Heart right ventricle (tissue), 16 donors: ENCODE results near the gene TMEM63B. TPM values are rescaled to one million over a fixed set of nuclear protein-coding genes. Genes with fewer than 3 reads are reported as not detected.
"Not testable (repeated sequence)": the region's sequence is repeated elsewhere in the genome, so short reads cannot be mapped to it uniquely, and the experiment has no call there.

Experiments used
- ATAC-seq, 8 donors: fragments of 200-7000 bp; cut with Tn5 transposase; one replicate each; pipeline ENCODE4 v1.9.1; 2020; ENCODE audit warnings: mild to moderate bottlenecking in 8 of 8, moderate library complexity in 8 of 8, moderate number of reproducible peaks in 1 of 8
- DNase-seq, 2 donors: peaks; one replicate each; pipeline ENCODE4 v3.0.0-alpha.2; 2020
- H3K27ac ChIP-seq, 10 donors: fragments of 200-600 bp; sonication (generic) in 2 of 10; one replicate each; pipeline versions ENCODE4 v1.5.0 to v1.8.0; 2020 to 2022; ENCODE audit warnings: mild to moderate bottlenecking in 3 of 10
- H3K27me3 ChIP-seq, 7 donors: fragments of 200-600 bp; one replicate each; pipeline ENCODE4 v1.8.0; 2021 to 2022; ENCODE audit warnings: mild to moderate bottlenecking in 2 of 7
- H3K36me3 ChIP-seq, 9 donors: fragments of 200-600 bp; sonication (generic) in 1 of 9; one replicate each; pipeline versions ENCODE4 v1.5.0 to v1.8.0; 2020 to 2022; ENCODE audit warnings: mild to moderate bottlenecking in 2 of 9
- H3K4me1 ChIP-seq, 9 donors: fragments of 200-600 bp; sonication (generic) in 1 of 9; one replicate each; pipeline versions ENCODE4 v1.5.0 to v1.8.0; 2020 to 2022; ENCODE audit warnings: mild to moderate bottlenecking in 4 of 9
- H3K4me3 ChIP-seq, 10 donors: fragments of 200-600 bp; sonication (generic) in 2 of 10; one replicate each; pipeline versions ENCODE4 v1.5.0 to v1.8.0; 2020 to 2022; ENCODE audit warnings: mild to moderate bottlenecking in 7 of 10, moderate library complexity in 2 of 10
- H3K9me3 ChIP-seq, 11 donors: fragments of 200-600 bp in 10 of 11; sonication (generic) in 2 of 11; one replicate each; pipeline versions ENCODE4 v1.5.0 to v1.8.0; 2013 to 2022; ENCODE audit warnings: mild to moderate bottlenecking in 2 of 11, control low read depth in 1 of 11, moderate library complexity in 1 of 11
- CTCF ChIP-seq, 9 donors: fragments of 200-600 bp; sonication (generic) in 2 of 9; IDR thresholded peaks; one replicate each; pipeline versions ENCODE4 v1.5.0 to v1.8.0; 2021 to 2022; ENCODE audit warnings: antibody characterized with exemption in 9 of 9, mild to moderate bottlenecking in 5 of 9, moderate library complexity in 1 of 9
- WGBS, 2 donors: extraction: QIAGEN DNeasy Blood & Tissue Kit; methylation state at CpG; one replicate each; pipeline ENCODE4 v1.1.7; 2013; ENCODE audit warnings: inconsistent platforms in 1 of 2; 5-methylcytosine and 5-hydroxymethylcytosine counted together
- intact Hi-C, 10 donors: fragments of 100-400 bp; cut with DNase I; formaldehyde crosslinking; loops; one replicate each; pipeline versions ENCODE4 v1.11.1 to v1.14.2; 2022
- polyA plus RNA-seq, 2 donors: library from polyadenylated mRNA; stranded (reverse); fragments of 200-250 nt; gene quantifications; one replicate each; pipeline ENCODE4 v1.2.3, GENCODE V29; 2013
- total RNA-seq, 10 donors: library from RNA; stranded (reverse); fragmentation: NEBNext Ultra II Directional in 3 of 10; extraction: Animal tissue kit (Norgen Biotek cat#: 25700) in 3 of 10; gene quantifications; one replicate each; pipeline versions ENCODE4 v1.2.1 to v1.2.4, GENCODE V29; 2021 to 2023
- donor health status: Arrhythmogenic right ventricular cardiomyopathy.
- donor health status: ischemic (EF 13 %, LVEDD 7.1; RV severe dilation, severe dysfunction).
- donor health status: healthy with polysubstance abuse.
- donor health status: DM: no; HTN: yes; CAD: no.
- donor health status: DM: no; HTN: no; CAD: no.
- donor health status: ischemic (EF 25% LVEDD 6.9; RV normal size, moderate dysfunction).
- donor health status: ischemic (EF 25% LVEDD 5.7; RV mildly dilated, moderate dysfunction).
- donor health status: healthy.
- donor health status: DM: yes; HTN: yes; CAD: no.
- donor health status: Ischemic cardiomyopathy.
- donor health status: ischemic (EF 35%, LVEDD 5.7; RV mildly dilated, moderate dysfunction).
- donor health status: nonischemic (EF 11% LVEDD 7.7; RV severe dilation, severe dysfunction).
- donor health status: DM: yes; HTN: yes; CAD: no.
- donor health status: PGD.
- donor health status: ischemic (EF 29% LVEDD 5.4; RV normal size, mild dysfunction).
- donor health status: nonischemic (EF 23%, LVEDD 6.1; RV moderate dilation, normal function).

The TMEM63B gene
- total and polyA plus RNA-seq, 12 donors = 20.3 to 67.1 (median 37.3) TPM

GRCh38 chr6:44093066-44093465 lies 34.3 kb upstream of the TMEM63B start:
- Histone ChIP-seq H3K27me3 (no peaks in the 10 kb centered on the region), H3K4me3 (no peak overlapping the region), H3K36me3 (peaks cover 0 to 19% (median 0%) of the 10 kb centered on the region in 9 donors), H3K4me1 (no peaks in the 10 kb centered on the region), H3K9me3 (no peaks in the 10 kb centered on the region), H3K27ac (no peak overlapping the region)
- intact Hi-C loops = loop anchor here in 4 of 10 donors (10.0 kb wide), 3 partner anchors 142 to 242 kb away; partner anchors contain the start of gene SLC35B2 (in 1 of the 4)
- ATAC-seq (no peak), DNase-seq (no peak)
- 91 to 92% methylated on average over 5 of the region's 5 CpGs for WGBS, 2 donors
- TF ChIP-seq CTCF (IDR thresholded peaks at IDR 0.05) = no peak

GRCh38 chr6:44093750-44094402 lies 33.5 kb upstream of the TMEM63B start:
- WGBS, 2 donors = 93 to 94% methylated on average over 6 of the region's 6 CpGs
- no peak overlapping the region for H3K27ac ChIP-seq
- intact Hi-C loops = loop anchor here in 4 of 10 donors (10.0 kb wide), 3 partner anchors 141 to 241 kb away; partner anchors contain the start of gene SLC35B2 (in 1 of the 4)
- no peak for DNase-seq
- H3K9me3 ChIP-seq = no peaks in the 10 kb centered on the region
- no peak overlapping the region for H3K4me3 ChIP-seq
- H3K4me1 ChIP-seq = no peaks in the 10 kb centered on the region
- ATAC-seq = no peak
- peaks cover 0 to 13% (median 0%) of the 10 kb centered on the region in 9 donors for H3K36me3 ChIP-seq
- no peaks in the 10 kb centered on the region for H3K27me3 ChIP-seq
- no peak for TF ChIP-seq CTCF (IDR thresholded peaks at IDR 0.05)

GRCh38 chr6:44094403-44095242 lies 32.7 kb upstream of the TMEM63B start:
- Histone ChIP-seq H3K36me3 (peaks cover 0 to 11% (median 0%) of the 10 kb centered on the region in 9 donors), H3K27ac (no peak overlapping the region), H3K4me1 (peaks cover 0 to 2% (median 0%) of the 10 kb centered on the region in 9 donors), H3K27me3 (no peaks in the 10 kb centered on the region), H3K4me3 (no peak overlapping the region), H3K9me3 (no peaks in the 10 kb centered on the region)
- DNase-seq (no peak), ATAC-seq (no peak)
- 85 to 89% methylated on average over 10 of the region's 10 CpGs for WGBS, 2 donors
- no peak for TF ChIP-seq CTCF (IDR thresholded peaks at IDR 0.05)
- intact Hi-C loops = loop anchor here (5.0 to 10.0 kb wide), 9 partner anchors 38 to 243 kb away; partner anchors contain the start of genes SLC35B2 (in 2 of the 10) and NFKBIE (in 1 of the 10)

GRCh38 chr6:44095243-44095623 lies 32.1 kb upstream of the TMEM63B start:
- H3K4me3 ChIP-seq, DNase-seq, ATAC-seq, H3K4me1 ChIP-seq, H3K9me3 ChIP-seq, H3K27me3 ChIP-seq, H3K27ac ChIP-seq: not testable (repeated sequence)
- 90 to 95% methylated on average over 6 of the region's 6 CpGs for WGBS, 2 donors
- intact Hi-C loops = loop anchor here (5.0 to 10.0 kb wide), 9 partner anchors 37 to 242 kb away; partner anchors contain the start of genes SLC35B2 (in 2 of the 10) and NFKBIE (in 1 of the 10)
- peaks cover 0 to 15% (median 0%) of the 10 kb centered on the region in 9 donors for H3K36me3 ChIP-seq
